PC-3 (cell line): ENCODE results near the gene HLA-DMB. TPM values are rescaled to one million over a fixed set of nuclear protein-coding genes. Genes with fewer than 3 reads are reported as not detected.

ENCODE experiments used
- ATAC-seq: fragments of 200-7000 bp; cut with Tn5 transposase; 2 replicates; pipeline ENCODE4 v1.9.1; 2020; ENCODE audit warnings: mild to moderate bottlenecking, moderate library complexity
- BruUV-seq: library from RNA; stranded (reverse); fragments of 400-500 nt; replicated peaks from 2 replicates; lab custom pipeline; 2021; lab: Mats Ljungman, UMichigan
- CTCF ChIA-PET: fragments of 300-600 bp; sonication (Branson Sonifier 250); formaldehyde crosslinking; loops from one replicate; lab custom pipeline; 2022; ENCODE audit warnings: antibody characterized with exemption; lab: Charles Lee
- POLR2A ChIA-PET: fragments of 300-600 bp; sonication (Branson Sonifier 250); formaldehyde crosslinking; loops from one replicate; lab custom pipeline; 2022; ENCODE audit warnings: antibody characterized with exemption; ENCODE audit not compliant: unreplicated experiment; lab: Charles Lee
- DNase-seq: peaks from one replicate; pipeline ENCODE4 v3.0.0-alpha.2; 2015
- H2AFZ ChIP-seq: fragments of 300-600 bp; sonication (generic); 2 replicates; pipeline ENCODE4 v1.6.0; 2016; ENCODE audit warnings: antibody characterized with exemption, low read length
- H3F3A ChIP-seq: fragments of 300-600 bp; sonication (generic); one replicate; pipeline ENCODE4 v1.6.0; 2017; ENCODE audit warnings: antibody characterized with exemption, low read length, control low read depth, mild to moderate bottlenecking; ENCODE audit not compliant: unreplicated experiment
- H3K27ac ChIP-seq: fragments of 300-600 bp; sonication (generic); 2 replicates; pipeline ENCODE4 v1.5.1; 2016; ENCODE audit warnings: mild to moderate bottlenecking, low read length
- H3K27me3 ChIP-seq: fragments of 300-600 bp; sonication (generic); 2 replicates; pipeline ENCODE4 v1.6.1; 2016; ENCODE audit warnings: low read length, mixed read lengths
- H3K36me3 ChIP-seq: fragments of 300-600 bp; sonication (generic); 2 replicates; pipeline ENCODE4 v1.6.1; 2016; ENCODE audit warnings: low read depth, mixed run types, low read length, mixed read lengths
- H3K4me1 ChIP-seq: fragments of 300-600 bp; sonication (generic); 2 replicates; pipeline ENCODE4 v1.5.1; 2016; ENCODE audit warnings: low read length; ENCODE audit not compliant: insufficient read depth
- H3K4me2 ChIP-seq: fragments of 300-600 bp; sonication (generic); 2 replicates; pipeline ENCODE4 v1.6.0; 2016; ENCODE audit warnings: low read length
- H3K4me3 ChIP-seq: fragments of 300-600 bp; sonication (generic); 2 replicates; pipeline ENCODE4 v1.5.1; 2016; ENCODE audit warnings: mild to moderate bottlenecking, low read length, mixed read lengths
- H3K79me2 ChIP-seq: fragments of 300-600 bp; sonication (generic); 2 replicates; pipeline ENCODE4 v1.6.1; 2017; ENCODE audit warnings: low read length, mixed read lengths
- H3K9ac ChIP-seq: fragments of 300-600 bp; sonication (generic); 2 replicates; pipeline ENCODE4 v1.6.0; 2016; ENCODE audit warnings: mild to moderate bottlenecking, low read length
- H3K9me2 ChIP-seq: fragments of 300-600 bp; sonication (generic); replicated peaks from 2 replicates; pipeline ENCODE4 v1.6.1; 2016; ENCODE audit warnings: mixed run types, low read length, mixed read lengths
- H3K9me3 ChIP-seq: fragments of 300-600 bp; sonication (generic); 2 replicates; pipeline ENCODE4 v1.6.1; 2016; ENCODE audit warnings: low read length, mixed read lengths
- H4K20me1 ChIP-seq: fragments of 300-600 bp; sonication (generic); 2 replicates; pipeline ENCODE4 v1.6.1; 2016; ENCODE audit warnings: low read length, mixed read lengths
- CTCF ChIP-seq: fragments of 300-600 bp; sonication (generic); conservative IDR thresholded peaks from 2 replicates; pipeline ENCODE4 v1.5.1; 2017; ENCODE audit warnings: antibody characterized with exemption, low read depth, mild to moderate bottlenecking, low read length
- EZH2 ChIP-seq: fragments of 300-600 bp; sonication (generic); IDR thresholded peaks from one replicate; pipeline ENCODE4 v1.6.1; 2017; ENCODE audit warnings: antibody characterized with exemption, mild to moderate bottlenecking, low read length; ENCODE audit not compliant: unreplicated experiment
- EZH2phosphoT487 ChIP-seq: fragments of 300-600 bp; sonication (generic); IDR thresholded peaks from 2 replicates; pipeline ENCODE4 v1.6.1; 2018; ENCODE audit warnings: mild to moderate bottlenecking, antibody characterized with exemption, low read length, borderline replicate concordance
- intact Hi-C: fragments of 100-400 bp; cut with micrococcal nuclease; formaldehyde crosslinking; loops from 2 replicates; pipeline ENCODE4 v1.9.0; 2023
- total RNA-seq: library from RNA; depleted of rRNA; stranded (reverse); fragments of >200 nt; gene quantifications from 2 replicates; pipeline ENCODE4 v1.2.3, GENCODE V29; 2014

Gene HLA-DMB
- total RNA-seq, 1 experiment from 2014 or later = not detected

- Histone ChIP-seq H3K36me3 (no peaks in the 10 kb centered on the region), H3F3A (no peaks in the 10 kb centered on the region), H3K27me3 (no peaks in the 10 kb centered on the region), H3K27ac (no peak overlapping the region), H3K79me2 (no peaks in the 10 kb centered on the region), H2AFZ (no peak overlapping the region), H3K4me3 (no peak overlapping the region), H3K9ac (no peak overlapping the region), H3K9me2 (no peaks in the 10 kb centered on the region), H3K4me2 (no peak overlapping the region), H4K20me1 (no peaks in the 10 kb centered on the region), H3K4me1 (no peaks in the 10 kb centered on the region), H3K9me3 (no peaks in the 10 kb centered on the region)
- TF ChIP-seq EZH2phosphoT487 (no peak), EZH2 (no peak), CTCF (no peak)
- ATAC-seq (no peak), DNase-seq (no peak)
- BruUV-seq = no TSS peak
- ChIA-PET POLR2A (no interaction called here), CTCF (no interaction called here)
- intact Hi-C loops = no loop called here
These were observed 19.7 kb upstream of the HLA-DMB start for GRCh38 chr6:32960563-32960962.

GRCh38 chr6:32956176-32956575, 15.3 kb upstream of the HLA-DMB start:
- ChIA-PET POLR2A (no interaction called here), CTCF (no interaction called here)
- H3K9me2 ChIP-seq = no peaks in the 10 kb centered on the region
- H3K36me3 ChIP-seq = no peaks in the 10 kb centered on the region
- no peak overlapping the region for H3K27ac ChIP-seq
- ATAC-seq (no peak), DNase-seq (no peak)
- no TSS peak for BruUV-seq
- H3K27me3 ChIP-seq = no peaks in the 10 kb centered on the region
- H3K79me2 ChIP-seq = no peaks in the 10 kb centered on the region
- no peak overlapping the region for H3K4me3 ChIP-seq
- no peak overlapping the region for H3K9ac ChIP-seq
- no peak overlapping the region for H3K4me2 ChIP-seq
- no peaks in the 10 kb centered on the region for H4K20me1 ChIP-seq
- intact Hi-C loops = no loop called here
- TF ChIP-seq EZH2 (no peak), EZH2phosphoT487 (no peak), CTCF (no peak)
- no peaks in the 10 kb centered on the region; the same call in 1 of the 2 replicates for H3K4me1 ChIP-seq
- no peak overlapping the region for H2AFZ ChIP-seq
- H3F3A ChIP-seq = no peaks in the 10 kb centered on the region
- H3K9me3 ChIP-seq = no peaks in the 10 kb centered on the region

- H3K9me2 ChIP-seq = no peaks in the 10 kb centered on the region
- POLR2A ChIA-PET = interaction anchor here (0.5 kb wide), 1 partner anchor 13 kb away, joined by 9 read pairs; the partner anchor contains the start of gene BRD2
- BruUV-seq = no TSS peak
- H3K4me1 ChIP-seq = no peaks in the 10 kb centered on the region; the same call in 1 of the 2 replicates
- ATAC-seq (no peak), DNase-seq (peak; percentile 41)
- no peak overlapping the region for H3K9ac ChIP-seq
- no peak overlapping the region for H3K4me3 ChIP-seq
- no peaks in the 10 kb centered on the region for H3K79me2 ChIP-seq
- no peaks in the 10 kb centered on the region for H3K27me3 ChIP-seq
- no peaks in the 10 kb centered on the region for H4K20me1 ChIP-seq
- H3K9me3 ChIP-seq = no peaks in the 10 kb centered on the region
- H3K4me2 ChIP-seq = no peak overlapping the region
- CTCF ChIA-PET = interaction anchor here (0.6 to 2.6 kb wide), 8 partner anchors 13 to 55 kb away, joined by 3 to 40 read pairs (median 5); partner anchors contain the start of gene BRD2
- intact Hi-C loops = no loop called here
- TF ChIP-seq CTCF (peak; percentile 55), EZH2 (no peak)
- H3K36me3 ChIP-seq = no peaks in the 10 kb centered on the region
- no peaks in the 10 kb centered on the region for H3F3A ChIP-seq
- H3K27ac ChIP-seq = no peak overlapping the region
- H2AFZ ChIP-seq = no peak overlapping the region
These were observed 14.4 kb upstream of the HLA-DMB start for GRCh38 chr6:32954986-32955802.
